H1 (cell line): ENCODE results near the gene CCDC8. TPM values are rescaled to one million over a fixed set of nuclear protein-coding genes. Genes with fewer than 3 reads are reported as not detected.

ENCODE experiments used
- CTCF ChIA-PET: fragments of 300-600 bp; sonication (Branson Sonifier 250); formaldehyde crosslinking; loops from one replicate; lab custom pipeline; 2021; ENCODE audit not compliant: partially characterized antibody; lab: Charles Lee
- POLR2A ChIA-PET: fragments of 300-600 bp; sonication (Branson Sonifier 250); formaldehyde crosslinking; loops from one replicate; lab custom pipeline; 2021; ENCODE audit warnings: inconsistent platforms; ENCODE audit not compliant: partially characterized antibody; lab: Charles Lee
- DNase-seq, 2 experiments: peaks; one replicate each; pipeline versions ENCODE4 v3.0.0 to v3.0.0-alpha.2; 2010 to 2022; ENCODE audit warnings: low spot score in 2 of 2, low read depth in 1 of 2, mixed read lengths in 1 of 2
- FAIRE-seq: peaks from 2 replicates; lab custom pipeline; 2011; peaks lifted over from hg19 to GRCh38; lab: Jason Lieb, UNC
- H2AFZ ChIP-seq: 2 replicates; pipeline ENCODE4 v1.8.1; 2012; ENCODE audit warnings: low read length, inconsistent platforms
- H2AK5ac ChIP-seq: 2 replicates; pipeline ENCODE4 v1.6.1; 2013; ENCODE audit warnings: low read depth, low read length
- H2BK120ac ChIP-seq: replicated peaks from 2 replicates; pipeline ENCODE3; 2013; ENCODE audit warnings: low read depth, low read length, inconsistent platforms
- H2BK12ac ChIP-seq: 2 replicates; pipeline ENCODE4 v1.6.1; 2013; ENCODE audit warnings: low read depth, low read length
- H2BK15ac ChIP-seq: 2 replicates; pipeline ENCODE4 v1.6.1; 2013; ENCODE audit warnings: low read length
- H2BK20ac ChIP-seq: 2 replicates; pipeline ENCODE4 v1.6.1; 2013; ENCODE audit warnings: low read length
- H2BK5ac ChIP-seq: 2 replicates; pipeline ENCODE4 v1.6.1; 2013; ENCODE audit warnings: low read depth, low read length
- H3K14ac ChIP-seq: 2 replicates; pipeline ENCODE4 v1.6.1; 2013; ENCODE audit warnings: inconsistent platforms; ENCODE audit not compliant: insufficient read length
- H3K18ac ChIP-seq: 2 replicates; pipeline ENCODE4 v1.6.1; 2013; ENCODE audit warnings: low read length; ENCODE audit errors: extremely low read depth
- H3K23ac ChIP-seq: 2 replicates; pipeline ENCODE4 v1.6.1; 2013; ENCODE audit warnings: inconsistent platforms; ENCODE audit not compliant: insufficient read length
- H3K23me2 ChIP-seq: 2 replicates; pipeline ENCODE4 v1.6.1; 2013; ENCODE audit warnings: low read depth, low read length
- H3K27ac ChIP-seq: 2 replicates; pipeline ENCODE4 v1.6.1; 2011; ENCODE audit warnings: low read depth, low read length, inconsistent platforms
- H3K27me3 ChIP-seq, 4 experiments: replicated peaks in 1 of 4; 1 replicate in 1 of 4; 2 replicates in 3 of 4; pipeline versions ENCODE4 v1.6.1 to v1.8.1; 2011 to 2013; ENCODE audit warnings: low read length in 3 of 4, mild to moderate bottlenecking in 3 of 4, inconsistent platforms in 2 of 4, mixed read lengths in 2 of 4, moderate library complexity in 1 of 4; ENCODE audit not compliant: control insufficient read depth in 3 of 4, insufficient read depth in 3 of 4; ENCODE audit errors: extremely low read depth in 1 of 4
- H3K36me3 ChIP-seq, 4 experiments: 2 replicates each; pipeline versions ENCODE4 v1.6.1 to v1.8.1; 2011 to 2013; ENCODE audit warnings: mild to moderate bottlenecking in 4 of 4, low read length in 3 of 4, moderate library complexity in 2 of 4, control low read depth in 1 of 4, inconsistent platforms in 1 of 4; ENCODE audit not compliant: insufficient read depth in 4 of 4, control insufficient read depth in 2 of 4
- H3K4ac ChIP-seq: replicated peaks from 2 replicates; pipeline ENCODE3; 2013; ENCODE audit warnings: low read length, low read depth, mixed read lengths, inconsistent platforms; ENCODE audit not compliant: insufficient read length
- H3K4me1 ChIP-seq, 4 experiments: replicated peaks in 1 of 4; 1 replicate in 1 of 4; 2 replicates in 3 of 4; pipeline versions ENCODE4 v1.6.1 to v1.8.1; 2011 to 2013; ENCODE audit warnings: low read length in 3 of 4, inconsistent platforms in 2 of 4, mixed read lengths in 1 of 4; ENCODE audit not compliant: insufficient read depth in 4 of 4, control insufficient read depth in 3 of 4
- H3K4me2 ChIP-seq, 2 experiments: 2 replicates each; pipeline versions ENCODE4 v1.6.1 to v1.8.1; 2011 to 2013; ENCODE audit warnings: low read depth in 2 of 2, low read length in 2 of 2, control low read depth in 1 of 2, inconsistent platforms in 1 of 2, mild to moderate bottlenecking in 1 of 2; ENCODE audit not compliant: insufficient read depth in 1 of 2
- H3K4me3 ChIP-seq, 4 experiments: fragments of 200-600, 300-600 bp in 1 of 4; sonication (generic), shearing (Covaris generic), sonication (Bioruptor Twin) in 1 of 4; 2 replicates each; pipeline versions ENCODE4 v1.5.1 to v1.8.1; 2011 to 2016; ENCODE audit warnings: low read length in 4 of 4, low read depth in 3 of 4, control low read depth in 2 of 4, inconsistent platforms in 2 of 4, mild to moderate bottlenecking in 2 of 4, mixed read lengths in 1 of 4, moderate library complexity in 1 of 4; ENCODE audit not compliant: insufficient read depth in 2 of 4; ENCODE audit errors: extremely low read depth in 1 of 4
- H3K56ac ChIP-seq: replicated peaks from 2 replicates; pipeline ENCODE3; 2013; ENCODE audit warnings: low read depth, mild to moderate bottlenecking, mixed read lengths, low read length, inconsistent platforms; ENCODE audit not compliant: insufficient read length
- H3K79me1 ChIP-seq: 2 replicates; pipeline ENCODE4 v1.6.1; 2013; ENCODE audit warnings: low read depth, low read length, control low read depth
- H3K79me2 ChIP-seq, 2 experiments: 2 replicates each; pipeline versions ENCODE4 v1.6.1 to v1.8.1; 2012 to 2013; ENCODE audit warnings: low read length in 2 of 2, mild to moderate bottlenecking in 2 of 2, inconsistent platforms in 1 of 2; ENCODE audit not compliant: insufficient read depth in 2 of 2, control insufficient read depth in 1 of 2
- H3K9ac ChIP-seq, 4 experiments: replicated peaks in 1 of 4; 1 replicate in 1 of 4; 2 replicates in 3 of 4; pipeline versions ENCODE4 v1.6.1 to v1.8.1; 2011 to 2013; ENCODE audit warnings: low read depth in 3 of 4, low read length in 3 of 4, control low read depth in 2 of 4, mild to moderate bottlenecking in 2 of 4, moderate library complexity in 2 of 4, inconsistent platforms in 1 of 4; ENCODE audit errors: extremely low read depth in 1 of 4
- H3K9me3 ChIP-seq, 2 experiments: 2 replicates each; pipeline versions ENCODE4 v1.6.1 to v1.8.1; 2012 to 2013; ENCODE audit warnings: mild to moderate bottlenecking in 2 of 2, moderate library complexity in 2 of 2, control low read depth in 1 of 2, inconsistent platforms in 1 of 2, low read depth in 1 of 2, low read length in 1 of 2, mixed read lengths in 1 of 2; ENCODE audit not compliant: insufficient read depth in 2 of 2
- H4K20me1 ChIP-seq, 2 experiments: replicated peaks in 1 of 2; 2 replicates each; pipeline versions ENCODE3 to v1.8.1; 2011 to 2013; ENCODE audit warnings: inconsistent platforms in 2 of 2, low read length in 2 of 2, mild to moderate bottlenecking in 1 of 2; ENCODE audit not compliant: insufficient read depth in 2 of 2, control insufficient read depth in 1 of 2
- H4K5ac ChIP-seq: 2 replicates; pipeline ENCODE4 v1.6.1; 2013; ENCODE audit warnings: low read length, low read depth, mixed read lengths, inconsistent platforms; ENCODE audit not compliant: insufficient read length
- H4K8ac ChIP-seq: 2 replicates; pipeline ENCODE4 v1.8.0; 2013; ENCODE audit warnings: mild to moderate bottlenecking, moderate library complexity, low read length, inconsistent platforms; ENCODE audit not compliant: insufficient read depth; ENCODE audit errors: extremely low read depth
- H4K91ac ChIP-seq: replicated peaks from 2 replicates; pipeline ENCODE3; 2013; ENCODE audit warnings: low read length, mixed read lengths, inconsistent platforms; ENCODE audit not compliant: insufficient read length
- EP300 ChIP-seq, 2 experiments: IDR thresholded peaks; 1 replicate in 1 of 2; 2 replicates in 1 of 2; pipeline ENCODE4 v1.6.1; 2011 to 2012; ENCODE audit warnings: low read depth in 2 of 2, low read length in 2 of 2, mild to moderate bottlenecking in 2 of 2, borderline replicate concordance in 1 of 2, inconsistent platforms in 1 of 2, moderate library complexity in 1 of 2
- PHF8 ChIP-seq: fragments of 200-600 bp; sonication (generic); conservative IDR thresholded peaks from 2 replicates; pipeline ENCODE4 v1.7.1; 2012; ENCODE audit warnings: low read depth, mild to moderate bottlenecking, inconsistent platforms, low read length, moderate library complexity
- RFX5 ChIP-seq: IDR thresholded peaks from 2 replicates; pipeline ENCODE4 v1.6.1; 2011; ENCODE audit warnings: low read depth, low read length, improper control_type of control experiment, borderline replicate concordance
- TBP ChIP-seq: IDR thresholded peaks from 2 replicates; pipeline ENCODE4 v1.6.1; 2011; ENCODE audit warnings: low read depth, low read length, improper control_type of control experiment
- WGBS, 2 experiments: shearing (Covaris generic) in 1 of 2; methylation state at CpG; one replicate each; pipeline versions ENCODE4 v1.1.6 to v1.1.7; 2013 to 2015; ENCODE audit warnings: low lambda C conversion rate in 2 of 2, mixed read lengths in 2 of 2, inconsistent platforms in 1 of 2, low coverage in 1 of 2, missing lambda C conversion rate in 1 of 2; ENCODE audit not compliant: insufficient replicate concordance in 2 of 2, insufficient coverage in 1 of 2, insufficient read length in 1 of 2; ENCODE audit errors: extremely low coverage in 1 of 2, missing lambda C conversion rate in 1 of 2; 5-methylcytosine and 5-hydroxymethylcytosine counted together
- polyA plus RNA-seq, 7 experiments: library from polyadenylated mRNA; depleted of rRNA in 3 of 7; stranded (reverse) in 5 of 7; unstranded in 2 of 7; fragments of >200 nt in 5 of 7; fragments of 200-250 nt in 2 of 7; gene quantifications; 1 replicate in 5 of 7; 2 replicates in 1 of 7; 4 replicates in 1 of 7; pipeline versions ENCODE4 v1.2.1 to v1.2.3, GENCODE V29; 2011 to 2013; ENCODE audit warnings: missing spikeins in 2 of 7, mixed read lengths in 2 of 7
- total RNA-seq: library from RNA; stranded (reverse); fragmentation: NEBNext Ultra II Directional; extraction: Animal tissue kit (Norgen Biotek cat#: 25700); gene quantifications from 2 replicates; pipeline ENCODE4 v1.2.1, GENCODE V29; 2021

The CCDC8 gene
- total and polyA plus RNA-seq, 2 of the 8 experiments (the other 6 are each of a cell fraction or from before 2014, with no cell fraction given) = 4.9 to 13.6 TPM

GRCh38 chr19:46383846-46384245 is 29.5 kb downstream of the CCDC8 start:
- H3K23ac ChIP-seq = no peak overlapping the region

More at GRCh38 chr19:46383846-46384245, 29.5 kb downstream of the CCDC8 start:
- H3K9me3 ChIP-seq = no peaks in the 10 kb centered on the region; a peak in 1 of 4 replicates
- FAIRE-seq = no peak
- no peak overlapping the region for H2BK15ac ChIP-seq
- ChIA-PET POLR2A (interaction anchor here (1.5 kb wide), 1 partner anchor 12 kb away, joined by 4 read pairs; no protein-coding TSS in a partner anchor), CTCF (interaction anchor here (1.3 to 3.6 kb wide), 4 partner anchors 12 to 103 kb away, joined by 4 to 19 read pairs (median 8); no protein-coding TSS in a partner anchor)
- H2AFZ ChIP-seq = no peak overlapping the region
- no peak overlapping the region for H2BK20ac ChIP-seq
- no peak overlapping the region for H2BK12ac ChIP-seq
- no peak overlapping the region for H3K4me3 ChIP-seq
- H2AK5ac ChIP-seq = no peak overlapping the region
- TF ChIP-seq TBP (no peak), PHF8 (no peak), RFX5 (no peak), EP300 (IDR thresholded peaks at IDR 0.05; ENCODE audit: borderline replicate concordance in 1 of 2, low read depth in 2 of 2, low read length in 2 of 2) (no peak)
- no peak overlapping the region for H4K91ac ChIP-seq
- DNase-seq = no peak
- H3K27ac ChIP-seq = no peak overlapping the region
- no peak overlapping the region for H3K9ac ChIP-seq
- H2BK120ac ChIP-seq = no peak overlapping the region
- H3K79me2 ChIP-seq = peaks cover 0 to 8% of the 10 kb centered on the region in 2 experiments; a peak in 1 of 4 replicates
- H3K14ac ChIP-seq = no peak overlapping the region
- peaks cover 0 to 2% (median 0%) of the 10 kb centered on the region in 4 experiments; a peak in 2 of 7 replicates for H3K4me1 ChIP-seq
- H3K79me1 ChIP-seq = peaks cover 3% of the 10 kb centered on the region; the same call in 1 of the 2 replicates
- H3K18ac ChIP-seq = no peak overlapping the region
- H4K20me1 ChIP-seq = peaks cover 2 to 11% of the 10 kb centered on the region in 2 experiments
- no peak overlapping the region for H3K56ac ChIP-seq
- no peak overlapping the region for H2BK5ac ChIP-seq
- no peak overlapping the region for H4K5ac ChIP-seq
- H3K4me2 ChIP-seq = no peak overlapping the region
- H4K8ac ChIP-seq = no peak overlapping the region
- no peaks in the 10 kb centered on the region for H3K23me2 ChIP-seq
- no peaks in the 10 kb centered on the region for H3K27me3 ChIP-seq
- WGBS, 2 experiments = 90% methylated on average over 7 of the region's 7 CpGs; no CpG with 5 or more reads in 1 of the 2 experiments
- peaks cover 14 to 52% (median 41%) of the 10 kb centered on the region in 4 experiments; a peak in 6 of 8 replicates for H3K36me3 ChIP-seq
- H3K4ac ChIP-seq = no peak overlapping the region
